KG1 (cell line): ENCODE results near the gene CCDC88C.

Experiments used
- DNase-seq: peaks from one replicate; lab custom pipeline; 2025; lab: John Stamatoyannopoulos, UW

CCDC88C gene

GRCh38 chr14:91399868-91400640 is 17.6 kb downstream of the CCDC88C start:
- no peak for DNase-seq

- no peak for DNase-seq
These were observed 18.9 kb downstream of the CCDC88C start for GRCh38 chr14:91398707-91399106.

- DNase-seq: no peak
These were observed 19.5 kb downstream of the CCDC88C start for GRCh38 chr14:91397965-91398591.

GRCh38 chr14:91396959-91397815 is 20.4 kb downstream of the CCDC88C start:
- DNase-seq: peak; percentile 34

GRCh38 chr14:91396013-91396660 is 21.5 kb downstream of the CCDC88C start:
- no peak for DNase-seq

- no peak for DNase-seq
These were observed 22.2 kb downstream of the CCDC88C start for GRCh38 chr14:91395466-91395865.

GRCh38 chr14:91394105-91395081 is 23.2 kb downstream of the CCDC88C start:
- no peak for DNase-seq

GRCh38 chr14:91392623-91393303 is 24.9 kb downstream of the CCDC88C start:
- no peak for DNase-seq

GRCh38 chr14:91390165-91390778 is 27.3 kb downstream of the CCDC88C start:
- no peak for DNase-seq

GRCh38 chr14:91389150-91389549 is 28.5 kb downstream of the CCDC88C start:
- no peak for DNase-seq

GRCh38 chr14:91388551-91388975 is 29.1 kb downstream of the CCDC88C start:
- no peak for DNase-seq

GRCh38 chr14:91387951-91388381 is 29.7 kb downstream of the CCDC88C start:
- DNase-seq: no peak

- no peak for DNase-seq
These were observed 30.3 kb downstream of the CCDC88C start for GRCh38 chr14:91387169-91387835.

GRCh38 chr14:91385697-91386096 is 31.9 kb downstream of the CCDC88C start:
- DNase-seq: no peak

GRCh38 chr14:91385224-91385623 is 32.4 kb downstream of the CCDC88C start:
- DNase-seq: no peak

GRCh38 chr14:91383439-91383838 is 34.2 kb downstream of the CCDC88C start:
- DNase-seq: no peak

- DNase-seq: no peak
These were observed 35.6 kb downstream of the CCDC88C start for GRCh38 chr14:91381801-91382670.
